NCI-H510A treated with DMSO at 0.1 percent for 48 hours (cell line): Measurements from ENCODE around the gene EPB41L4A.
"Not testable (repeated sequence)": the region's sequence is repeated elsewhere in the genome, so short reads cannot be mapped to it uniquely, and the experiment has no call there.

ENCODE experiments used
- DNase-seq: peaks from one replicate; lab custom pipeline; 2025; lab: John Stamatoyannopoulos, UW

EPB41L4A gene

GRCh38 chr5:112254303-112254702, 164.8 kb downstream of the EPB41L4A start:
- no peak for DNase-seq

DNA sequence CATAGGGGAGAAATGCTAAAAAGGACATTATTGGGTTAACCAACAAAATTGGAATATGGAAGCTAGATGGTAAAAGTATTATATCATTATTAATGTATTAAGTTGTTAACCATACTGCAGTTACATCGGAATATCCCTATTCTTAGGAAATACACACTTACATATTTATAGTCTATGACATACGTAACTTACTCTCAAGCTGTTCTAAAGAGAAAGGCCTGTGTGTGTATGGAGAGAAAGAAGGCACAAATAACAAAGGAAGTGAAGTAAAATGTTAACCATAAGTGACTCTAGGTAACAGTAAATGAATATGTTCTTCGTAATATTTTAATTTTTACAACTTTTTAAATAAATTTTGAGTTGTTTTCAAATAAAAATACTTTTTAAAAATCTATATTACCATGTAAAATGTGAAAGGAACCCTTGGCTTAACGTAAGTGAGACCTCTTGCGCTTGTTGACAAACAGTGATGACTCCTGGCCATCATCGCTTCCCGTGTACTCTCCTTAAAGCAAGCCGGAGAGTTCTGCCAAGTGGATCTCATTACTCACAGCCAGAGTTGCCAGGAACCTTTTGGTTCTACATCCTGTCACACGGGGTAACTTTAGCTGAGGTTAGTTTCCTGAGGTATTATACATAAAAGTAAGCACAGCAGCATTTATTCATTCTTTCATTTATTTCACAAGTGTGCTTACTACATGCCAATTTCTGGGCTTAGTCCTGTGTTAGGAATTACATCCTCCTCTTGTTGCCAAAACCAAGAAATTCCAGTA, 165.4 kb downstream of the EPB41L4A start:
- no peak for DNase-seq

DNA sequence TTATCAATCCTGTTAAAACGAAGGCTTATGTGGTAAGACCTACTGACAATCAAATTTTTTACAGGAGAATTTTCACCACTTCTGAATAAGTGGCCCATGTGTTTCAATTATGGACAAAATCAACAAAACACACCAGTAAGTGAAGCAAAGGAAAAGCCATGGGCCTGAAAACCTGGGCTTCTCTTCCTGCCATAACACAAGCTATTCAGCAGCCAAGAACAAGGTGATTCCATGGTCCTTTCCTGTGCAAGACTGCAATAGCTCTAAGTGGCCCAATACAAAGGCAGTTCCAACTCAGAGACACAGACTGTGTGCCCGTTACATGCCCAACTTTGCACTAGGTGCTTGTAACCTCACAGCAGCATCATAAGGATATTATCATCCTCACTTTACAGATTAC, 168.5 kb downstream of the EPB41L4A start:
- no peak for DNase-seq

DNA sequence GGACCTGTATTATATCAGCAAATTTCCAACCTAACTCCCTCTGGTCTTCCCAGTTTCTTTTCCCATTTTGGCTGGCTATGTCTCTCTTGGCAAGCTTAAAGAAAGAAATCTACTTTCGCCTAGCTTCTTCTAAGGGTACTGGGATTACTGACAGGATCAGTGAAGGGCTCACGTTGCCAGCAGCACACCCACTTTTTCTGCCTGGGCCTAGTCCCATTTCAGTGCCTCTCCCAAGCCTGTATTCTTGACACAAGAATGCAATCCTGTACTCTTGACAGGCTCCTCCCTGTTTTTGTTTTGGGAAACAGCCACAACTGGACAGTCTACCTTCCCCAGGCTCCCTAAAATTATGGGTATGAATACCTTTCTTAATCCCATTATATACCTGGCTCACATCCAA, 170.5 kb downstream of the EPB41L4A start:
- DNase-seq = no peak

- DNase-seq = no peak
These were observed 171.1 kb downstream of the EPB41L4A start for GRCh38 chr5:112247960-112248359.

DNA sequence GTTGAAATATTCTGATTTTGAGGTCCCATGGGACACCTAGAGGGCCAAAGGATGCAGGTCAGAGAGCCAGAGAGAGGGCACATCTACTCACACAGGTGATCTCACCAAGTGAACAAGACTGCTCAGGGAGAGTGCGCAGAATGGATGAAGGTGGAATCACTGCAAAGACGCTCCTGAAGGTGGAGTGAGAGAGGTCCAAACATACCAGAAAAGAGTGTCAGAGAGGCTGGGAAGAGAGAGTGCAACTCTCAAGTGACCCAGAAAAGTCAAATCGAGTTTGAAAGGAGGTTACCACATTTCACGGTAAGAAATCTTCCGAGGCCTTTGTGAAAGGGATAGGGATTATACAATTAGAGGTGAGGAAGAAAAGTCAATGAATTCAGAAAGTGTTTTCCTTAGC, 173.4 kb downstream of the EPB41L4A start:
- no peak for DNase-seq

- DNase-seq = no peak
These were observed 179.1 kb downstream of the EPB41L4A start for GRCh38 chr5:112239996-112240395.

- no peak for DNase-seq
These were observed 180.6 kb downstream of the EPB41L4A start for GRCh38 chr5:112238473-112238872.

- DNase-seq = no peak
These were observed 181.6 kb downstream of the EPB41L4A start for GRCh38 chr5:112237456-112237855.

GRCh38 chr5:112234000-112234399, 185.1 kb downstream of the EPB41L4A start:
- DNase-seq = no peak

DNA sequence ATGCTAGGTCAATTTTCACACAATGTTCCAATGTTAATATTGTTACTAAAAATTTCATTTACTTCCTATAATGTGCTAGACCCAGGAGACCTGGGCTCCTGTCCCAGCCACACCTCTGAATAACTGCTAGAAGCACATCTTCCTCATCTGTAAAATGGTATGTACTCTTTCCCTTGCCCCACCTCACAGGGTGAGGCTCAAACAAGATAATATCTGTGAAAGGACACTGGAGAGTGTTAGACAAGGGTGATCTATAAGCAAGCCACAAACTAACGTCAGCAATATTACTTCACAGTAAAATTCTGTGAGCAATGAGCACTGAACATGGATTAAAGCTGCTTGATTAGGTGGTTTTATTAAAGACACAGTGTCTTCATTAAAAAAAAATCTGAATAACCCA, 186.4 kb downstream of the EPB41L4A start:
- no peak for DNase-seq

GRCh38 chr5:112230606-112231005, 188.5 kb downstream of the EPB41L4A start:
- no peak for DNase-seq

- peak; percentile 14 for DNase-seq
These were observed 190.4 kb downstream of the EPB41L4A start for GRCh38 chr5:112228667-112229066.

DNA sequence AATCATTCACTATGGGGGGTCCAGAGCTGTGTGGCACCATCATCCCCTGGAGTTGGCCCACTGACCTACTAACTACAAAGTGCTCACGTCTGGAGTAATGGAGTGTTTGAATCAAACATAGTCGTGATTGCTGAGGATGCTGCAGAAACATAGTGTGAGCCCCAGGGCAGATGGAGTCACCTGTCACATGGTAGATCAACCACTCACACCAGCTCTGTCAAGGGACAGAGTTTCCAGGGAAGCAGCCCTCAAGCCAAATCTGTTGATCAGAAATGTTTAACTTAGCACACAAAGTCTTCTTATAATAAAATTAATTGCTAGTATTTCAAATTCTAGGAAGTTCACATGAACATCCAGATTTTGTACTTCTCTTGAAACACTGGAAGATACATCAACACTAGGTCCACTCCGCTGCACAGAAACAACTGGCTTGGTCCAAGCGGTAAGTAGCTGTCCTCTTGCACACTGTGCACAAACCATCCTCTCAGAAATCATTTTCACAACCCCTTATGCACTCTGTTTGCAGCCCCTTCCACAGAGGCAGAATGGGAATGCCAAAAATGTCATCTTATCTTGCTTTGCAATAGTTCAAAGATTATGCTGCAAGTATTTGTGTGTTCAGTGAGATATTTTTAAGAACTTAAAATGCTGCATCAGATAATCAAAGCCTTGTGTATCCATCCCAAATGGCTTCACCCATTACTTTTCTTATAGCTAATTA, 191.0 kb downstream of the EPB41L4A start:
- DNase-seq = no peak

DNA sequence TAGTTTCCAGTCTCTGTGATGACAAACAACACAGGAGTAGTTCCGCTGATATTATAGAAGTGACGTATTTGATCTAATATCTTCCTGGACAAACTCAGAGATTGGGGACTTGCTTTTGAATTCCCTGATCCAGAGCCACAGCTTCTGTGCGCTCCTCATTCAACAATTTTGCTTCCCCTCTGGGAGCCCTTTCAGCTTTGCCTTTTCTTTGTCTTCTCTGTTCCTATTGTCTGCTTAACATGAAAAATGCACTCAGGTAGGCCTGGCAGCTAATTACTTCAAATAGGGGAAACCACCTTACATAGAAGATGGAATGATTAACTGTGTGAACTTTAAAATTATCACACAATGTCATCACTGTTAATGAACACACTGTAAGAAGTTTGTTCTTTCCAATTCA, 192.9 kb downstream of the EPB41L4A start:
- no peak for DNase-seq

DNA sequence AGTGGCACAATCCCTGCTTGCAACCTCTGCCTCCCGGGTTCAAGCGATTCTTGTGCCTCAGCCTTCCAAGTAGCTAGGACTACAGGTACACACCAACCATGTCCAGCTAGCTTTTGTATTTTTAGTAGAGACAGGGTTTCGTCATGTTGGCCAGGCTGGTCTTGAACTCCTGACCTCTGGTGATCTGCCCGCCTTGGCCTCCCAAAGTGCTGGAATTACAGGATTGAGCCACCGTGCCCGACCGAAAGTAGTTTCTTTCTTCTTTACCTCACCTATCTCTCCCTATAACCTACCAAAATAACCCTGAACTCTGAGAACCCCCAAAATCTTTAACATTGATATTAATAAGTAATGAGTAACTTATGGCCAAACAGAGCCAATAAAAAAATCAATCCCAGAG, 196.1 kb downstream of the EPB41L4A start:
- not testable (repeated sequence) for DNase-seq

- no peak for DNase-seq
These were observed 197.9 kb downstream of the EPB41L4A start for GRCh38 chr5:112221128-112221527.

- DNase-seq = no peak
These were observed 200.1 kb downstream of the EPB41L4A start for GRCh38 chr5:112219000-112219399.

- no peak for DNase-seq
These were observed 201.1 kb downstream of the EPB41L4A start for GRCh38 chr5:112217843-112218579.

GRCh38 chr5:112216140-112216539, 202.9 kb downstream of the EPB41L4A start:
- DNase-seq = no peak

- peak; percentile 28 for DNase-seq
These were observed 208.6 kb downstream of the EPB41L4A start for GRCh38 chr5:112210430-112211005.
